Measurements from ENCODE around the gene SULT1C2.

Gene SULT1C2

DNA sequence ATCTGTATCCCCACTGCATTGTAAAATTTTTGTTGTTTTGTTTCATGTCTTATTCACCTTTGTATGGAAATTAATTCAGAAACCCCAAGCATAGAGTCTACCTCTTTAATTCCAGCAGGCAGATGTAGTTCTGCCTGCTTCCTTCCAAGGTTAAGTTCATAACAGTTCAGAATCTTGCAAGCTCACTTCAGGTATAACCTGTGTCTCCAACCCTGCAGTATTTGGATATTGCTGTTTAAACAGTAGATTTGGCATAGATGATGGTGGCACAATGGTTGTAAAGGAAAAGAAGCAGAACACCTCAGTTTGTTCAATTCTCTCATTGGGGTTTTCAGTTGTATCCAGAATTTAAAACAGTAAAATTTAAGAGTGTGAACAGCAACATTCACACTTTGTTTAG is 21.2 kb downstream of the SULT1C2 start:
- no peak overlapping the region for H3K4me3 ChIP-seq (ENCODE audit: low read length)
- TF ChIP-seq, protein P1, sequence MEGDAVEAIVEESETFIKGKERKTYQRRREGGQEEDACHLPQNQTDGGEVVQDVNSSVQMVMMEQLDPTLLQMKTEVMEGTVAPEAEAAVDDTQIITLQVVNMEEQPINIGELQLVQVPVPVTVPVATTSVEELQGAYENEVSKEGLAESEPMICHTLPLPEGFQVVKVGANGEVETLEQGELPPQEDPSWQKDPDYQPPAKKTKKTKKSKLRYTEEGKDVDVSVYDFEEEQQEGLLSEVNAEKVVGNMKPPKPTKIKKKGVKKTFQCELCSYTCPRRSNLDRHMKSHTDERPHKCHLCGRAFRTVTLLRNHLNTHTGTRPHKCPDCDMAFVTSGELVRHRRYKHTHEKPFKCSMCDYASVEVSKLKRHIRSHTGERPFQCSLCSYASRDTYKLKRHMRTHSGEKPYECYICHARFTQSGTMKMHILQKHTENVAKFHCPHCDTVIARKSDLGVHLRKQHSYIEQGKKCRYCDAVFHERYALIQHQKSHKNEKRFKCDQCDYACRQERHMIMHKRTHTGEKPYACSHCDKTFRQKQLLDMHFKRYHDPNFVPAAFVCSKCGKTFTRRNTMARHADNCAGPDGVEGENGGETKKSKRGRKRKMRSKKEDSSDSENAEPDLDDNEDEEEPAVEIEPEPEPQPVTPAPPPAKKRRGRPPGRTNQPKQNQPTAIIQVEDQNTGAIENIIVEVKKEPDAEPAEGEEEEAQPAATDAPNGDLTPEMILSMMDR (IDR thresholded peaks at IDR 0.05; ENCODE audit: insufficient read depth, low read depth, low read length, missing control alignments), result no peak
- DNase-seq (ENCODE audit: low read depth), result no peak

DNA sequence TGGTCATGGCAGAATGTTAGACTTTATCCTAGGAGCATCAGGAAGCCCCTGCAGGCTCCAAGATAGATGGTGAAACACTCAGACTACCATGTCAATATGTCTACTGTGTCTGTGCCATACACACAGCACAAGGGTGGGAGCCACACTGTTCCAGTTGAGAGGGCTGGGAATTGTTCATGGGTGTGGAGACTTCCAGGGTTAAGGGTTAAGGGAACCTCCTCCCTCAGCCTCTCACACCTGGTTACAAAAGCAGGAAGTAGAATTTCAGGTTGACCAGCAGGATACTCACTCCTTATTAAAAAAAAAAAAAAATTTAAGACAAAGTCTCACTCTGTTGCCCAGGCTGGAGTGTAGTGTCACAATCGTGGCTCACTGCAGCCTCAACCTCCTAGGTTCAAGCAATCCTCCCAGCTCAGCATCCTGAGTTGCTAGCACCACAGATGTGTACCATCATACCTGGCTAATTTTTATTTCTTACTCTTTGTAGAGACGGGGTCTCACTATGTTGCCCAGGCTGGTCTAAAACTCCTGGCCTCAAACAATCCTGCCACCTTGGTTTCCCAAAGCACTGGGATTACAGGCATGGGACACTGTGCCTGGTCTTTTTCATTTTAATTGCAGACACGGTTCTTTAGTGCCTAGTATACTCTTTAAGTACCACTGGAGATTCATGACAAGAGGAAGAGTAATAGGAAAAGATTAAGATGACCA is 26.0 kb downstream of the SULT1C2 start:
- DNase-seq (ENCODE audit: low read depth), result no peak
- no peak overlapping the region for H3K4me3 ChIP-seq (ENCODE audit: low read length)

DNA sequence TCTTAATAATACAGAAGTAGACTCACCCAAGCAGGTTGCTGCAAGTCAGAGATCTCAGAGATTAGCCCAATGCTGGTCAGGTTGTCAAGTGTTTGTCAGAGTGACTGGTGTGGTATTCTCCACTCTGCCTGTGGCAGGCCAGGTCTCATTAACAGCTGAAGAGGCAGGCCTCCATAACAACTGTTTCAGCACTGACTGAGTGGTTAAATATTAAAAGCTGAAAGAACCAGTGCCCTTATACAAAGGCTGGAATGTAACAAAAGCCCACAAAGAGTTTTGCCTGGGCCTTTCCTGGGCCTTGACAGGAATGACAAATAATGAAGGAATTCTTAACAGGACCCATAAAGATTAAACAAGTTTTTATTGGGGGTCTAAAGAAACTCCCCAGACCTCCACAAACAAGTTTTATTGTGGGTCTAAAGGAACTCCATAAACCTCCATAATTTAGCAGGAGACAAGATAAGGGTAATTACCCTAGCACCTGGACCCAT is 26.8 kb downstream of the SULT1C2 start:
- no peak overlapping the region for H3K4me3 ChIP-seq (ENCODE audit: low read length)
- DNase-seq (ENCODE audit: low read depth), result peak; percentile 79
- TF ChIP-seq, protein P1 (IDR thresholded peaks at IDR 0.05; ENCODE audit: insufficient read depth, low read depth, low read length, missing control alignments), result no peak

More for the DNA sequence above, 26.0 kb downstream of the SULT1C2 start:
- TF ChIP-seq, protein P1 (IDR thresholded peaks at IDR 0.05; ENCODE audit: insufficient read depth, low read depth, low read length, missing control alignments), result no peak

DNA sequence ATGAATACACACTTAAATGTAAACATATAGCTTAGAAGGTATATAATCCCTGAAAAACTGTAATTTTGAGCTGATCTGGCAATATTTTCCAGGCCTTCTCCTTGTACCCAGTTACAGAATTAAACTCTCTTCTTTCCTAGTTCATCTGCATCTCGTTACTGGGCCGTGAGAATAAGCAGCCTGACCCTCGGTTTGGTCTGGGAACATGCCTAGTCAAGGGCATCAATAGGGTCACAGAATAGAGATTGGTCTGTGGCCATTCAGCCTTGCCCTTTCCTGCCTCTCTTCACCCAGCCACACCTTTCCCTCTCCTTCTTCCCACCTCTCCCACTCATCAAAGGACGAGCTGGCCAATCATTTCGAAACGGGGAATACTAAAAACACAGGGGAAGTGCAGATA is 27.3 kb downstream of the SULT1C2 start:
- no peak overlapping the region for H3K4me3 ChIP-seq (ENCODE audit: low read length)
- TF ChIP-seq, protein P1 (IDR thresholded peaks at IDR 0.05; ENCODE audit: insufficient read depth, low read depth, low read length, missing control alignments), result no peak
- DNase-seq (ENCODE audit: low read depth), result no peak

DNA sequence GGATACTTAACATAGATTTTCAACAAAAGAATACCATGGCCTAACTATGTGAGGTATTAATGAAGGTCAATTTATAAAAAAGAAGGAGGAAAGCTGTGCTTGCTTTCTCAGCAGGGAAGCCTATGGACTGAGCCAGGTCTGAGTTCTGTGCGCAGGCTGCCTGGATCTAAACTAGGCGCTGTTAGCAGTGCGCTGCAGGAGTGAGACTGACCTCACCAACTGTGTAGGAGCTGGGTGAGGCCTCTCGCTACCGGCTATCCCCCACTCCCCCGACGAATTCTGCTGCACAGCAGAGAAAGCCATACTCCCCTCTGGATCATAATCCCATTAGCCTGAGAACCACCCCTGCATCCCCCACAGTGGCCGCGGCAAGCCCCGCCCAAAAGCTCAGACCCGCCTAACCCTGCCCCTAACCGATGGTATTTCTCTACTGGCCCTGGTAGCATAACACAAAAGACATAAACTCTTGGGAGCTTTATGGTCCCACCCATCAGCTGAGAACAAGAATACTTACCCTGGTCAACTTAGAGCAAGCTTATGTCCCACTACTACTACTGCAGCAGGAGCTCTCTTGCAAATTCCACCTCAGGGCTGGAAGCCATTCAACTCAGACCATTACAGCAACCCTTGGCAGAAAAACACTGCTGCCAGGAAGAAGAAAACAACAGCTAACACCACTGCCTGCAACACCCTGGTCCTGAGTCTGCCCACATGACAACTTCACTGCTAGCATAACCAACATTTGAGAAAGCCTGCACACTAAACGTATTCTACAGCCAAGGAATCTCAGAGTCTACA is 28.0 kb downstream of the SULT1C2 start:
- DNase-seq (ENCODE audit: low read depth), result no peak
- TF ChIP-seq, protein P1 (IDR thresholded peaks at IDR 0.05; ENCODE audit: insufficient read depth, low read depth, low read length, missing control alignments), result no peak

DNA sequence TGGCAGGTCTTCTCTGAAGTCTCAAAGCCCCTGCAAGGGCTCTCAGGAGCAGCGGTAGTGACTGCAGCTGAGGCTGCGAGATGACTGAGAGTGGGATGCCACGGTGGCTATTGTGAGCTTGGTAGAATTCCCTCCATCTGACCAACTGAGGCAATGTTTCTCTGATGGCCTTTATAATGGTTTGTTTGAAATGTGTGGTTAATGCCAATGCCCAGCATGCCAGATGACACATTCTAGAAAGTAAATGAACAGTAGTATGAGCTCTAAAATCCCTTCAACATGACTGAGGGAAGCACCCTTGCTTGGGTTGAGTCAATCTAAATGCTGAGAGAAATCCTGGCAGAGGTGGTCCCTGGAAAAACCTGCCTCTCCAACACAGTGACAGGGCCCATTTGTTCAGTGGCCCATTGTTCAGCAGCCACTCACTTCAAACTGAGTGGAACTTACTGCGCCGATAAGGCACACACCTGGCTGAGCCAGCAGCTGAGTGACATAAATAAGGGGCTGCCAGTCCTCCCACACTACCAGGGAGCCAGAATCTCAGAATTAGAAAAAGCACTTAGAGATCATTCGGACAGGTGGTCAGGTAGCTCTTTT is 31.7 kb downstream of the SULT1C2 start:
- no peak overlapping the region for H3K4me3 ChIP-seq (ENCODE audit: low read length)
- no peak for DNase-seq (ENCODE audit: low read depth)
- TF ChIP-seq, protein P1 (IDR thresholded peaks at IDR 0.05; ENCODE audit: insufficient read depth, low read depth, low read length, missing control alignments), result no peak

More for the DNA sequence above, 28.0 kb downstream of the SULT1C2 start:
- no peak overlapping the region for H3K4me3 ChIP-seq (ENCODE audit: low read length)
